H9 (cell line): ENCODE measurements around the gene COPS9. TPM values are rescaled to one million over a fixed set of nuclear protein-coding genes. Genes with fewer than 3 reads are reported as not detected.

Experiments
- DNase-seq: peaks from one replicate; pipeline ENCODE4 v3.0.0-alpha.2; 2017
- H2AFZ ChIP-seq: one replicate; pipeline ENCODE4 v1.6.1; 2013; ENCODE audit warnings: mild to moderate bottlenecking, low read length, control low read depth, moderate library complexity
- H2AK5ac ChIP-seq: 2 replicates; pipeline ENCODE4 v1.6.1; 2013; ENCODE audit warnings: low read length, control low read depth, mixed read lengths; ENCODE audit not compliant: insufficient read length
- H2BK120ac ChIP-seq: one replicate; pipeline ENCODE4 v1.6.1; 2013; ENCODE audit warnings: low read depth, mild to moderate bottlenecking, low read length, control low read depth, inconsistent platforms; ENCODE audit not compliant: poor library complexity, severe bottlenecking
- H2BK12ac ChIP-seq: 2 replicates; pipeline ENCODE4 v1.6.1; 2013; ENCODE audit warnings: low read length, control low read depth, mixed read lengths, low read depth; ENCODE audit not compliant: insufficient read length
- H2BK15ac ChIP-seq: 2 replicates; pipeline ENCODE4 v1.6.1; 2013; ENCODE audit warnings: low read depth, low read length, control low read depth
- H2BK20ac ChIP-seq: one replicate; pipeline ENCODE4 v1.6.1; 2013; ENCODE audit warnings: low read depth, mild to moderate bottlenecking, low read length, control low read depth, inconsistent platforms; ENCODE audit not compliant: poor library complexity, severe bottlenecking
- H2BK5ac ChIP-seq: 2 replicates; pipeline ENCODE4 v1.6.1; 2013; ENCODE audit warnings: low read length, control low read depth, mixed read lengths; ENCODE audit not compliant: insufficient read length
- H3K14ac ChIP-seq: 2 replicates; pipeline ENCODE4 v1.6.1; 2013; ENCODE audit warnings: low read length, control low read depth; ENCODE audit not compliant: insufficient read depth
- H3K18ac ChIP-seq: 2 replicates; pipeline ENCODE4 v1.6.1; 2013; ENCODE audit warnings: low read depth, mild to moderate bottlenecking, mixed read lengths, low read length, control low read depth; ENCODE audit not compliant: insufficient read length
- H3K23ac ChIP-seq: 2 replicates; pipeline ENCODE4 v1.6.1; 2013; ENCODE audit warnings: low read length, control low read depth, mixed read lengths, low read depth; ENCODE audit not compliant: insufficient read length
- H3K23me2 ChIP-seq: 2 replicates; pipeline ENCODE4 v1.6.1; 2013; ENCODE audit warnings: low read depth, mild to moderate bottlenecking, mixed read lengths, low read length, control low read depth; ENCODE audit not compliant: insufficient read length, poor library complexity, severe bottlenecking
- H3K27ac ChIP-seq: 2 replicates; pipeline ENCODE4 v1.5.1; 2013; ENCODE audit warnings: low read length, control low read depth, mixed read lengths, low read depth; ENCODE audit not compliant: insufficient read length
- H3K27me3 ChIP-seq: 2 replicates; pipeline ENCODE4 v1.6.1; 2013; ENCODE audit warnings: low read length, control low read depth, inconsistent platforms; ENCODE audit not compliant: insufficient read depth
- H3K4ac ChIP-seq: 2 replicates; pipeline ENCODE4 v1.6.1; 2013; ENCODE audit warnings: low read depth, mild to moderate bottlenecking, control low read depth, inconsistent platforms, low read length, moderate library complexity
- H3K4me1 ChIP-seq: 2 replicates; pipeline ENCODE4 v1.6.1; 2013; ENCODE audit warnings: low read length, control low read depth, inconsistent platforms; ENCODE audit not compliant: insufficient read depth
- H3K4me2 ChIP-seq: 2 replicates; pipeline ENCODE4 v1.6.1; 2013; ENCODE audit warnings: low read length, control low read depth, mixed read lengths; ENCODE audit not compliant: insufficient read length, insufficient read depth
- H3K56ac ChIP-seq: 2 replicates; pipeline ENCODE4 v1.6.1; 2013; ENCODE audit warnings: low read depth, mild to moderate bottlenecking, mixed read lengths, low read length, control low read depth; ENCODE audit not compliant: insufficient read length
- H3K79me1 ChIP-seq: 2 replicates; pipeline ENCODE4 v1.6.1; 2013; ENCODE audit warnings: low read depth, mild to moderate bottlenecking, moderate library complexity, low read length, control low read depth, inconsistent platforms; ENCODE audit not compliant: insufficient read depth, poor library complexity, severe bottlenecking
- H3K79me2 ChIP-seq: 2 replicates; pipeline ENCODE4 v1.6.1; 2013; ENCODE audit warnings: low read length, control low read depth, inconsistent platforms; ENCODE audit not compliant: insufficient read depth
- H3K9ac ChIP-seq: 2 replicates; pipeline ENCODE4 v1.6.1; 2013; ENCODE audit warnings: low read length, control low read depth, mixed read lengths; ENCODE audit not compliant: insufficient read length; ENCODE audit errors: extremely low read depth
- H3K9me3 ChIP-seq: one replicate; pipeline ENCODE4 v1.6.1; 2013; ENCODE audit warnings: low read depth, low read length, inconsistent platforms; ENCODE audit not compliant: control insufficient read depth
- H3T11ph ChIP-seq: one replicate; pipeline ENCODE4 v1.6.1; 2013; ENCODE audit warnings: mild to moderate bottlenecking, low read length, control low read depth, inconsistent platforms
- H4K20me1 ChIP-seq: one replicate; pipeline ENCODE4 v1.6.1; 2013; ENCODE audit not compliant: control insufficient read depth, insufficient read length, insufficient read depth
- H4K5ac ChIP-seq: 2 replicates; pipeline ENCODE4 v1.6.1; 2013; ENCODE audit warnings: low read depth, mild to moderate bottlenecking, mixed read lengths, low read length, control low read depth; ENCODE audit not compliant: insufficient read length
- H4K8ac ChIP-seq: replicated peaks from 2 replicates; pipeline ENCODE4 v1.6.1; 2013; ENCODE audit warnings: low read length, control low read depth, mixed read lengths, low read depth; ENCODE audit not compliant: insufficient read length
- H4K91ac ChIP-seq: 2 replicates; pipeline ENCODE4 v1.6.1; 2013; ENCODE audit warnings: low read depth, mild to moderate bottlenecking, moderate library complexity, mixed read lengths, low read length, control low read depth; ENCODE audit not compliant: insufficient read length
- H3K27ac Mint-ChIP-seq, 3 experiments: 2 replicates in 2 of 3; 3 replicates in 1 of 3; pipeline ENCODE4 v1.8.0; 2020 to 2021; ENCODE audit warnings: mixed read lengths in 3 of 3, mild to moderate bottlenecking in 1 of 3, moderate library complexity in 1 of 3
- H3K27me3 Mint-ChIP-seq: 2 replicates; pipeline ENCODE4 v1.8.0; 2021; ENCODE audit warnings: low read depth, mild to moderate bottlenecking, moderate library complexity, mixed read lengths
- H3K36me3 Mint-ChIP-seq, 3 experiments: 2 replicates in 2 of 3; 3 replicates in 1 of 3; pipeline ENCODE4 v1.8.0; 2020 to 2021; ENCODE audit warnings: low read depth in 3 of 3, mixed read lengths in 3 of 3; ENCODE audit not compliant: insufficient read depth in 1 of 3
- H3K4me1 Mint-ChIP-seq, 2 experiments: 2 replicates each; pipeline ENCODE4 v1.8.0; 2020; ENCODE audit warnings: mixed read lengths in 2 of 2
- H3K4me3 Mint-ChIP-seq, 2 experiments: 2 replicates in 1 of 2; 3 replicates in 1 of 2; pipeline ENCODE4 v1.8.0; 2020 to 2021; ENCODE audit warnings: mild to moderate bottlenecking in 2 of 2, mixed read lengths in 2 of 2, moderate library complexity in 1 of 2
- H3K9me3 Mint-ChIP-seq, 2 experiments: 2 replicates in 1 of 2; 3 replicates in 1 of 2; pipeline ENCODE4 v1.8.0; 2020; ENCODE audit warnings: mild to moderate bottlenecking in 2 of 2, mixed read lengths in 2 of 2, moderate library complexity in 1 of 2
- CTCF ChIP-seq: fragments of 200-600 bp; sonication (generic); conservative IDR thresholded peaks from 3 replicates; pipeline ENCODE4 v1.8.0; 2021; ENCODE audit warnings: antibody characterized with exemption, mild to moderate bottlenecking
- WGBS: extraction: QIAGEN DNeasy Blood & Tissue Kit; methylation state at CpG from one replicate; pipeline ENCODE4 v1.1.7; 2013; ENCODE audit warnings: missing lambda C conversion rate, low lambda C conversion rate, mixed read lengths; ENCODE audit not compliant: insufficient read length; ENCODE audit errors: extremely low coverage; 5-methylcytosine and 5-hydroxymethylcytosine counted together
- total RNA-seq: library from RNA; stranded (reverse); gene quantifications from 2 replicates; pipeline ENCODE4 v1.2.1, GENCODE V29; 2021

Gene COPS9
- total RNA-seq, 1 experiment from 2014 or later, result 142 TPM

- H3K56ac ChIP-seq, result no peak overlapping the region
- no peak overlapping the region for H3K4me3 Mint-ChIP-seq
- H3K79me1 ChIP-seq, result no peaks in the 10 kb centered on the region
- no peak overlapping the region for H3K23ac ChIP-seq
- H3K4me2 ChIP-seq, result no peak overlapping the region
- H3K27me3 Mint-ChIP-seq, result peaks cover 25% of the 10 kb centered on the region
- peak overlapping the region in 1 of 3 experiments; percentile 32; a peak in 1 of 7 replicates for H3K27ac Mint-ChIP-seq
- H3K14ac ChIP-seq, result no peak overlapping the region
- H3K9ac ChIP-seq, result no peak overlapping the region
- H2BK20ac ChIP-seq, result no peak overlapping the region
- H3K4ac ChIP-seq, result no peak overlapping the region
- no peak overlapping the region for H2BK15ac ChIP-seq
- no peak overlapping the region for H2BK5ac ChIP-seq
- H2AK5ac ChIP-seq, result no peak overlapping the region
- no peak overlapping the region for H4K91ac ChIP-seq
- H3K27ac ChIP-seq, result no peak overlapping the region
- WGBS, result no CpG with 5 or more reads among the region's 18 CpGs
- H3K23me2 ChIP-seq, result no peaks in the 10 kb centered on the region
- peaks cover 0 to 4% (median 0%) of the 10 kb centered on the region in 3 experiments; a peak in 1 of 7 replicates for H3K36me3 Mint-ChIP-seq
- H4K8ac ChIP-seq, result no peak overlapping the region
- no peak for TF ChIP-seq CTCF
- H3K9me3 Mint-ChIP-seq, result peaks cover 4 to 15% of the 10 kb centered on the region in 2 experiments; a peak in 2 of 5 replicates
- H2BK120ac ChIP-seq, result no peak overlapping the region
- no peaks in the 10 kb centered on the region for H3K9me3 ChIP-seq
- no peak overlapping the region for H2AFZ ChIP-seq
- H2BK12ac ChIP-seq, result no peak overlapping the region
- no peak overlapping the region for H4K5ac ChIP-seq
- H3T11ph ChIP-seq, result no peak overlapping the region
- H3K79me2 ChIP-seq, result no peaks in the 10 kb centered on the region
- no peaks in the 10 kb centered on the region for H3K27me3 ChIP-seq
- DNase-seq, result no peak
- H4K20me1 ChIP-seq, result no peaks in the 10 kb centered on the region
- H3K18ac ChIP-seq, result no peak overlapping the region
- 0 out of 4 replicates have a peak, but pooled peaks cover 0 to 2% of the 10 kb centered on the region in 2 experiments for H3K4me1 Mint-ChIP-seq
- H3K4me1 ChIP-seq, result no peaks in the 10 kb centered on the region
Measured at GRCh38 chr2:240168041-240168440, 31.9 kb upstream of the COPS9 start.
